HepG2 (cell line): ENCODE results near the gene MIEF1.

Experiments used
- CTCF ChIP-seq: sonication (generic); formaldehyde crosslinking; IDR thresholded peaks from 2 replicates; pipeline ENCODE4 v1.5.0; 2020; ENCODE audit warnings: mild to moderate bottlenecking, missing genetic modification reagents, moderate library complexity
- NFE2 ChIP-seq: sonication (generic); formaldehyde crosslinking; IDR thresholded peaks from 2 replicates; pipeline ENCODE4 v1.4.0; 2020; ENCODE audit warnings: missing genetic modification reagents
- NR3C1 ChIP-seq: sonication (generic); formaldehyde crosslinking; IDR thresholded peaks from 2 replicates; pipeline ENCODE4 v1.4.0; 2020; ENCODE audit warnings: missing genetic modification reagents
- RAD21 ChIP-seq: fragments of 450-650 bp; formaldehyde crosslinking; IDR thresholded peaks from 2 replicates; pipeline ENCODE4 v1.5.0; 2020; ENCODE audit warnings: mild to moderate bottlenecking
- ZBTB8A ChIP-seq: sonication (generic); formaldehyde crosslinking; IDR thresholded peaks from 2 replicates; pipeline ENCODE4 v1.4.0; 2020; ENCODE audit warnings: mild to moderate bottlenecking, low read depth, missing genetic modification reagents, borderline replicate concordance
- ZNF343 ChIP-seq: sonication (generic); formaldehyde crosslinking; IDR thresholded peaks from 2 replicates; pipeline ENCODE4 v1.4.0; 2020; ENCODE audit warnings: mild to moderate bottlenecking, missing genetic modification reagents
- ZNF569 ChIP-seq: sonication (generic); formaldehyde crosslinking; IDR thresholded peaks from 2 replicates; pipeline ENCODE4 v1.5.0; 2020; ENCODE audit warnings: mild to moderate bottlenecking, missing genetic modification reagents, moderate library complexity, borderline replicate concordance
- ZNF639 ChIP-seq: conservative IDR thresholded peaks from 2 replicates; pipeline ENCODE4 v1.6.1; 2018; ENCODE audit warnings: missing genetic modification reagents
- ZSCAN22 ChIP-seq: sonication (generic); formaldehyde crosslinking; IDR thresholded peaks from 2 replicates; pipeline ENCODE4 v1.4.0; 2020; ENCODE audit warnings: mild to moderate bottlenecking, missing genetic modification reagents
- TF ChIP-seq, protein P1 (sequence below): sonication (generic); formaldehyde crosslinking; IDR thresholded peaks from 2 replicates; pipeline ENCODE4 v1.5.1; 2020; ENCODE audit warnings: mild to moderate bottlenecking, moderate library complexity, missing genetic modification reagents

- no peak for TF ChIP-seq ZNF343
- no peak for TF ChIP-seq ZNF569 (CRISPR knock-in tag)
- no peak for TF ChIP-seq ZSCAN22 (CRISPR knock-in tag)
- TF ChIP-seq NFE2 (CRISPR knock-in tag): no peak
- TF ChIP-seq, protein P1, sequence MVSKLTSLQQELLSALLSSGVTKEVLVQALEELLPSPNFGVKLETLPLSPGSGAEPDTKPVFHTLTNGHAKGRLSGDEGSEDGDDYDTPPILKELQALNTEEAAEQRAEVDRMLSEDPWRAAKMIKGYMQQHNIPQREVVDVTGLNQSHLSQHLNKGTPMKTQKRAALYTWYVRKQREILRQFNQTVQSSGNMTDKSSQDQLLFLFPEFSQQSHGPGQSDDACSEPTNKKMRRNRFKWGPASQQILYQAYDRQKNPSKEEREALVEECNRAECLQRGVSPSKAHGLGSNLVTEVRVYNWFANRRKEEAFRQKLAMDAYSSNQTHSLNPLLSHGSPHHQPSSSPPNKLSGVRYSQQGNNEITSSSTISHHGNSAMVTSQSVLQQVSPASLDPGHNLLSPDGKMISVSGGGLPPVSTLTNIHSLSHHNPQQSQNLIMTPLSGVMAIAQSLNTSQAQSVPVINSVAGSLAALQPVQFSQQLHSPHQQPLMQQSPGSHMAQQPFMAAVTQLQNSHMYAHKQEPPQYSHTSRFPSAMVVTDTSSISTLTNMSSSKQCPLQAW (CRISPR knock-in tag): no peak
- TF ChIP-seq CTCF (CRISPR knock-in tag): peak; percentile 65
- TF ChIP-seq ZNF639: no peak
- TF ChIP-seq RAD21 (CRISPR knock-in tag): no peak
- TF ChIP-seq ZBTB8A (CRISPR knock-in tag): no peak
- no peak for TF ChIP-seq NR3C1
Observed at GRCh38 chr22:39559456-39560105, 57.5 kb downstream of the MIEF1 start.
